ENCODE results near the gene IPO13.
A peak's percentile ranks its signal among the peaks of the same experiment; 100 is the strongest.

Gene IPO13

GRCh38 chr1:43912607-43913006, 34.1 kb upstream of the IPO13 start:
- ChIA-PET CTCF (interaction anchor here (0.7 to 6.5 kb wide), 11 partner anchors 9 to 149 kb away, joined by 3 to 64 read pairs (median 4); partner anchors contain the start of gene ARTN), POLR2A (no interaction called here)
- no peak overlapping the region for H3K4me3 ChIP-seq (ENCODE audit: low read depth, low read length)
- peak; percentile 12 for DNase-seq (ENCODE audit: low read depth, low spot score)
- no peak for TF ChIP-seq CTCF (IDR thresholded peaks at IDR 0.05; ENCODE audit: insufficient read depth, low read length, missing control alignments)

GRCh38 chr1:43913051-43913501, 33.7 kb upstream of the IPO13 start:
- TF ChIP-seq CTCF (IDR thresholded peaks at IDR 0.05; ENCODE audit: insufficient read depth, low read length, missing control alignments): no peak
- H3K4me3 ChIP-seq (ENCODE audit: low read depth, low read length): no peak overlapping the region
- ChIA-PET CTCF (interaction anchor here (0.7 to 6.5 kb wide), 9 partner anchors 8 to 150 kb away, joined by 3 to 64 read pairs (median 5); partner anchors contain the start of gene ARTN), POLR2A (no interaction called here)
- DNase-seq (ENCODE audit: low read depth, low spot score): no peak

GRCh38 chr1:43913666-43914360, 32.9 kb upstream of the IPO13 start:
- ChIA-PET POLR2A (no interaction called here), CTCF (interaction anchor here (1.1 to 6.5 kb wide), 5 partner anchors 7 to 150 kb away, joined by 3 to 64 read pairs (median 5); partner anchors contain the start of gene ARTN)
- no peak overlapping the region for H3K4me3 ChIP-seq (ENCODE audit: low read depth, low read length)
- TF ChIP-seq CTCF (IDR thresholded peaks at IDR 0.05; ENCODE audit: insufficient read depth, low read length, missing control alignments): no peak
- DNase-seq (ENCODE audit: low read depth, low spot score): no peak

GRCh38 chr1:43914576-43915525, 31.9 kb upstream of the IPO13 start:
- ChIA-PET POLR2A (interaction anchor here (0.6 kb wide), 1 partner anchor 16 kb away, joined by 3 read pairs; no protein-coding TSS in a partner anchor), CTCF (interaction anchor here (0.8 to 6.5 kb wide), 7 partner anchors 15 to 152 kb away, joined by 3 to 64 read pairs (median 3); partner anchors contain the start of gene ARTN)

GRCh38 chr1:43919906-43920305, 26.8 kb upstream of the IPO13 start:
- no peak overlapping the region for H3K4me3 ChIP-seq (ENCODE audit: low read depth, low read length)
- no peak for DNase-seq (ENCODE audit: low read depth, low spot score)
- no peak for TF ChIP-seq CTCF (IDR thresholded peaks at IDR 0.05; ENCODE audit: insufficient read depth, low read length, missing control alignments)
- POLR2A ChIA-PET: no interaction called here
- CTCF ChIA-PET: interaction anchor here (1.4 to 9.5 kb wide), 2 partner anchors 9 to 14 kb away, joined by 3 to 109 read pairs; partner anchors contain the start of gene ARTN

More at GRCh38 chr1:43914576-43915525, 31.9 kb upstream of the IPO13 start:
- DNase-seq (ENCODE audit: low read depth, low spot score): no peak
- no peak for TF ChIP-seq CTCF (IDR thresholded peaks at IDR 0.05; ENCODE audit: insufficient read depth, low read length, missing control alignments)
- no peak overlapping the region for H3K4me3 ChIP-seq (ENCODE audit: low read depth, low read length)
